ENCODE results near the gene WSCD1. TPM values are rescaled to one million over a fixed set of nuclear protein-coding genes. Genes with fewer than 3 reads are reported as not detected.

The WSCD1 gene
- total and polyA plus RNA-seq, 2 donors (not counting 3 experiments of a cell fraction or from before 2014, with no cell fraction given): 21.5 to 49.4 TPM

DNA sequence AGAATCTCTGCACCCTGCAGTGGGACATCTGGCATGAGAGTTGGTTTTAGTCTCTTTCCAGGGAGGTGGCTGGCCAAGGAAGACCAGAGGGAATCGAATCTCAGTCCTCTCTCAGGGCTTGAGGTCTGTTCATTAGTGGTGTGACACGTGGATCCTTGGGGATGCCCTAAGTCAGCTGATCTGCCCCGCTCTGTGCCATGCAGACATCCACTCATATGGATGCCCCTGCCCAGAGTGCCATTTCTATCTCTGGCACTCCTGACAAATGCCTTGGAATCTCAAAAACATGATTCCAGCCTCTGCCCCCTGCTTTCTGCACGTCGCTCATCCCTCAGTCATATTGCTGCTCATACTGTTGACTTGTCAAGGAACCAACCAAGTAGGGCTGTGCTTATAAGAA is 38.8 kb downstream of the WSCD1 start:
- dilution Hi-C loops (cut with MboI; ENCODE audit: extremely low pct_ligation_motif_present, low sequenced_read_pairs) (no loop called here), intact Hi-C loops (cut with micrococcal nuclease) (no loop called here)
- no peak overlapping the region for H3K9ac ChIP-seq (replicated peaks; ENCODE audit: extremely low read depth, insufficient read depth, low read length)
- TF ChIP-seq POLR2AphosphoS5 (IDR thresholded peaks at IDR 0.05; ENCODE audit: insufficient read depth, low read depth, low read length) (no peak), JUN (IDR thresholded peaks at IDR 0.05; ENCODE audit: borderline replicate concordance, insufficient read depth, insufficient read length, low read depth) (no peak), FOS (IDR thresholded peaks at IDR 0.05; ENCODE audit: borderline replicate concordance, insufficient read depth, low read length) (no peak), POLR2A (IDR thresholded peaks at IDR 0.05; ENCODE audit: low read depth, low read length) (no peak), GATA2 (IDR thresholded peaks at IDR 0.05; ENCODE audit: insufficient read depth, insufficient read length, low read depth, low read length) (no peak), EZH2 (IDR thresholded peaks at IDR 0.05; ENCODE audit: borderline replicate concordance, low read depth, low read length, severe bottlenecking) (no peak), MYC (IDR thresholded peaks at IDR 0.05; ENCODE audit: low read depth, low read length) (no peak)
- TF ChIP-seq, protein P1, sequence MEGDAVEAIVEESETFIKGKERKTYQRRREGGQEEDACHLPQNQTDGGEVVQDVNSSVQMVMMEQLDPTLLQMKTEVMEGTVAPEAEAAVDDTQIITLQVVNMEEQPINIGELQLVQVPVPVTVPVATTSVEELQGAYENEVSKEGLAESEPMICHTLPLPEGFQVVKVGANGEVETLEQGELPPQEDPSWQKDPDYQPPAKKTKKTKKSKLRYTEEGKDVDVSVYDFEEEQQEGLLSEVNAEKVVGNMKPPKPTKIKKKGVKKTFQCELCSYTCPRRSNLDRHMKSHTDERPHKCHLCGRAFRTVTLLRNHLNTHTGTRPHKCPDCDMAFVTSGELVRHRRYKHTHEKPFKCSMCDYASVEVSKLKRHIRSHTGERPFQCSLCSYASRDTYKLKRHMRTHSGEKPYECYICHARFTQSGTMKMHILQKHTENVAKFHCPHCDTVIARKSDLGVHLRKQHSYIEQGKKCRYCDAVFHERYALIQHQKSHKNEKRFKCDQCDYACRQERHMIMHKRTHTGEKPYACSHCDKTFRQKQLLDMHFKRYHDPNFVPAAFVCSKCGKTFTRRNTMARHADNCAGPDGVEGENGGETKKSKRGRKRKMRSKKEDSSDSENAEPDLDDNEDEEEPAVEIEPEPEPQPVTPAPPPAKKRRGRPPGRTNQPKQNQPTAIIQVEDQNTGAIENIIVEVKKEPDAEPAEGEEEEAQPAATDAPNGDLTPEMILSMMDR (IDR thresholded peaks at IDR 0.05; ENCODE audit: extremely low read depth in 1 of 2, insufficient read depth in 1 of 2, low read depth in 1 of 2, low read length in 2 of 2): no peak
- TF ChIP-seq, protein P2, sequence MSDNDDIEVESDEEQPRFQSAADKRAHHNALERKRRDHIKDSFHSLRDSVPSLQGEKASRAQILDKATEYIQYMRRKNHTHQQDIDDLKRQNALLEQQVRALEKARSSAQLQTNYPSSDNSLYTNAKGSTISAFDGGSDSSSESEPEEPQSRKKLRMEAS (IDR thresholded peaks at IDR 0.05; ENCODE audit: insufficient read depth, insufficient read length): no peak
- POLR2A ChIA-PET: no interaction called here
- DNase-seq (ENCODE audit: low read depth, low spot score): no peak
- CTCF ChIA-PET: interaction anchor here (1.3 kb wide), 1 partner anchor 37 kb away, joined by 3 read pairs; no protein-coding TSS in a partner anchor
- H3K4me1 ChIP-seq (ENCODE audit: control insufficient read depth, extremely low read depth, insufficient read depth, low read length): peaks cover 11% of the 10 kb centered on the region
- no peaks in the 10 kb centered on the region for H3K9me3 ChIP-seq (replicated peaks; ENCODE audit: control insufficient read depth, insufficient read depth, low read length)
- FAIRE-seq: no peak
- no peaks in the 10 kb centered on the region for H3K79me2 ChIP-seq (ENCODE audit: control insufficient read depth, insufficient read depth, low read length)
- H3K9me1 ChIP-seq (replicated peaks; ENCODE audit: control insufficient read depth, extremely low read depth, insufficient read depth, low read length): no peaks in the 10 kb centered on the region
- no peak overlapping the region for H3K27ac ChIP-seq (ENCODE audit: insufficient read depth, low read depth, low read length)
- H3K4me2 ChIP-seq (ENCODE audit: insufficient read depth, low read length): no peak overlapping the region
- no peaks in the 10 kb centered on the region for H4K20me1 ChIP-seq (replicated peaks; ENCODE audit: control insufficient read depth, extremely low read depth, insufficient read depth, low read length)
- no peak overlapping the region for H3K4me3 ChIP-seq (replicated peaks in 1 of 3; ENCODE audit: insufficient read depth in 1 of 3, low read depth in 1 of 3, low read length in 3 of 3)
- H3K36me3 ChIP-seq (ENCODE audit: control insufficient read depth in 2 of 2, extremely low read depth in 1 of 2, insufficient read depth in 2 of 2, low read length in 2 of 2): peaks cover 3 to 6% of the 10 kb centered on the region in 2 experiments
- no peak overlapping the region for H2AFZ ChIP-seq (ENCODE audit: low read depth, low read length)
- no peaks in the 10 kb centered on the region for H3K27me3 ChIP-seq (ENCODE audit: control insufficient read depth in 2 of 2, insufficient read depth in 2 of 2, low read length in 2 of 2)
- BruUV-seq (replicated peaks): no TSS peak

All from endothelial cell of umbilical vein (primary cell).